ENCODE measurements around the gene NATD1. TPM values are rescaled to one million over a fixed set of nuclear protein-coding genes. Genes with fewer than 3 reads are reported as not detected.

NATD1 gene
- total RNA-seq, 1 experiment from 2014 or later, result 3.1 TPM

DNA sequence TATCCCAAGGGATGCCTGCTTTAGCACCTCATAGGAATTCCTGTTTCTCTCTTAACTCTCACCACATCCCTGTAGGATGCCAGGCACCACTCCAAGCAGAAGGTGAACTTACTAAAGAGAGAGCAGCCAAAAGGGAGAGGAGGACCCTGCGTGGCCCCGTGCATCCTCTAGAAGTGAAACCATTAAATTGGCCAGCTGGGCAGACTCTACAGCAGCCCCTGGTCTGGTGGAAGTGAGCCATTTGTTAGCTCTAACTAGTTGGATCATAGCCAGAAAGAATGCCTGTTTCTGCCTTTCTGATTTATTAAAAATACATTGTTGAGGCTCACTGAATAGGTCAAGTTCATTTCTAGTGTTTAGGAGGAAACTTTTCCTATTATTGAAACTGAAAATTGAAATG, 61.5 kb downstream of the NATD1 start:
- ChIA-PET POLR2A (no interaction called here), RAD21 (ENCODE audit: low non-redundant PET in 1 of 2, low total read pairs in 2 of 2, uncharacterized antibody in 2 of 2, unreplicated experiment in 2 of 2) (no interaction called here), CTCF (no interaction called here)
- Histone ChIP-seq H3K79me2 (ENCODE audit: insufficient read depth, low read length) (no peaks in the 10 kb centered on the region), H3K4me1 (ENCODE audit: control insufficient read depth in 1 of 2, insufficient read depth in 2 of 2, low read length in 2 of 2) (peaks cover 0 to 6% of the 10 kb centered on the region in 2 experiments; a peak in 1 of 4 replicates), H3K36me3 (ENCODE audit: control insufficient read depth in 1 of 2, insufficient read depth in 2 of 2, low read length in 2 of 2) (peaks cover 0 to under 1% of the 10 kb centered on the region in 2 experiments; a peak in 1 of 4 replicates), H3K4me3 (replicated peaks in 1 of 2; ENCODE audit: low read depth in 1 of 2, low read length in 2 of 2) (no peak overlapping the region), H3K9ac (ENCODE audit: low read length) (no peak overlapping the region), H3K9me2 (ENCODE audit: insufficient read depth) (no peaks in the 10 kb centered on the region), H3K4me2 (ENCODE audit: low read length) (no peak overlapping the region), H3K27ac (ENCODE audit: low read depth, low read length) (no peak overlapping the region), H4K20me1 (ENCODE audit: insufficient read depth) (no peaks in the 10 kb centered on the region), H3K27me3 (ENCODE audit: insufficient read depth, low read length) (no peaks in the 10 kb centered on the region), H2AFZ (ENCODE audit: low read depth, low read length, poor library complexity, severe bottlenecking) (no peak overlapping the region), H3K9me3 (ENCODE audit: control insufficient read depth in 1 of 2, insufficient read depth in 1 of 2, low read depth in 1 of 2, low read length in 2 of 2) (no peaks in the 10 kb centered on the region)
- intact Hi-C loops (cut with micrococcal nuclease), result no loop called here
- no peak for DNase-seq (ENCODE audit: low read depth, low spot score)
- TF ChIP-seq ELF1 (IDR thresholded peaks at IDR 0.05; ENCODE audit: borderline replicate concordance, low read depth), result no peak
- BruUV-seq (replicated peaks), result no TSS peak
- no peak for ATAC-seq

DNA sequence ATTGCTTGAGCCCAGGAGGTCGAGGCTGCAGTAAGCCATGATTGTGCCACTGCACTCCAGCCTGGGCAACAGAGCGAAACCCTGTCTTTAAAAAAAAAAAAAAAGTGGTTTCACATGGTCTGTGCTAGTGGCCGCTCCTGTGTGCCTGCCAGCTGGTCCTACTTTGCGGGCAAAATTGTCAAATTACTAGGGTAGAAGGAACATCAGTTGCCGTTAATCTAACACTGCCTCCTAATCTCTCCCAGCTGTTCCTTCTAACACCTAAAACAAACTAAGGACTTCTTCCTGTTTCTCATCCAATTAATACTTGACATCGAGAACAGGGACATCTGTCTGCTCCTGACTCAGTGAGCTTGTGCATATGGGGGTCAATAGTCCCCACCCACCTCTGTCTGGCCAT, 63.1 kb downstream of the NATD1 start:
- POLR2A ChIA-PET, result no interaction called here
- CTCF ChIA-PET, result no interaction called here
- RAD21 ChIA-PET (ENCODE audit: low non-redundant PET in 1 of 2, low total read pairs in 2 of 2, uncharacterized antibody in 2 of 2, unreplicated experiment in 2 of 2), result no interaction called here

More for the DNA sequence above, 63.1 kb downstream of the NATD1 start:
- Histone ChIP-seq H4K20me1 (ENCODE audit: insufficient read depth) (no peaks in the 10 kb centered on the region), H3K9me3 (ENCODE audit: control insufficient read depth in 1 of 2, insufficient read depth in 1 of 2, low read depth in 1 of 2, low read length in 2 of 2) (no peaks in the 10 kb centered on the region), H3K36me3 (ENCODE audit: control insufficient read depth in 1 of 2, insufficient read depth in 2 of 2, low read length in 2 of 2) (no peaks in the 10 kb centered on the region), H3K4me3 (replicated peaks in 1 of 2; ENCODE audit: low read depth in 1 of 2, low read length in 2 of 2) (no peak overlapping the region), H3K9me2 (ENCODE audit: insufficient read depth) (no peaks in the 10 kb centered on the region), H3K27me3 (ENCODE audit: insufficient read depth, low read length) (no peaks in the 10 kb centered on the region), H3K9ac (ENCODE audit: low read length) (no peak overlapping the region), H3K79me2 (ENCODE audit: insufficient read depth, low read length) (no peaks in the 10 kb centered on the region), H2AFZ (ENCODE audit: low read depth, low read length, poor library complexity, severe bottlenecking) (no peak overlapping the region), H3K27ac (ENCODE audit: low read depth, low read length) (no peak overlapping the region), H3K4me2 (ENCODE audit: low read length) (no peak overlapping the region), H3K4me1 (ENCODE audit: control insufficient read depth in 1 of 2, insufficient read depth in 2 of 2, low read length in 2 of 2) (peaks cover 0 to 6% of the 10 kb centered on the region in 2 experiments; a peak in 1 of 4 replicates)
- BruUV-seq (replicated peaks), result no TSS peak
- TF ChIP-seq ZBTB33 (IDR thresholded peaks at IDR 0.05; ENCODE audit: extremely low read depth, insufficient replicate concordance, low read length) (no peak), SRF (IDR thresholded peaks at IDR 0.05; ENCODE audit: low read depth) (no peak), TCF7L2 (IDR thresholded peaks at IDR 0.05; ENCODE audit: borderline replicate concordance, extremely low read depth, insufficient read depth, insufficient read length) (no peak)
- TF ChIP-seq, protein P1, sequence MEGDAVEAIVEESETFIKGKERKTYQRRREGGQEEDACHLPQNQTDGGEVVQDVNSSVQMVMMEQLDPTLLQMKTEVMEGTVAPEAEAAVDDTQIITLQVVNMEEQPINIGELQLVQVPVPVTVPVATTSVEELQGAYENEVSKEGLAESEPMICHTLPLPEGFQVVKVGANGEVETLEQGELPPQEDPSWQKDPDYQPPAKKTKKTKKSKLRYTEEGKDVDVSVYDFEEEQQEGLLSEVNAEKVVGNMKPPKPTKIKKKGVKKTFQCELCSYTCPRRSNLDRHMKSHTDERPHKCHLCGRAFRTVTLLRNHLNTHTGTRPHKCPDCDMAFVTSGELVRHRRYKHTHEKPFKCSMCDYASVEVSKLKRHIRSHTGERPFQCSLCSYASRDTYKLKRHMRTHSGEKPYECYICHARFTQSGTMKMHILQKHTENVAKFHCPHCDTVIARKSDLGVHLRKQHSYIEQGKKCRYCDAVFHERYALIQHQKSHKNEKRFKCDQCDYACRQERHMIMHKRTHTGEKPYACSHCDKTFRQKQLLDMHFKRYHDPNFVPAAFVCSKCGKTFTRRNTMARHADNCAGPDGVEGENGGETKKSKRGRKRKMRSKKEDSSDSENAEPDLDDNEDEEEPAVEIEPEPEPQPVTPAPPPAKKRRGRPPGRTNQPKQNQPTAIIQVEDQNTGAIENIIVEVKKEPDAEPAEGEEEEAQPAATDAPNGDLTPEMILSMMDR (IDR thresholded peaks at IDR 0.05 in 2 of 3, conservative IDR thresholded peaks at IDR 0.05 in 1 of 3; ENCODE audit: borderline replicate concordance in 1 of 3, insufficient read depth in 1 of 3, low read depth in 2 of 3, low read length in 2 of 3), result no peak
- ATAC-seq, result no peak
- intact Hi-C loops (cut with micrococcal nuclease), result no loop called here
- no peak for DNase-seq (ENCODE audit: low read depth, low spot score)
